HG03060 (cell line): Measurements from ENCODE around the gene TRPV5.

Experiments used
- ATAC-seq: cut with Tn5 transposase; IDR thresholded peaks from one replicate; pipeline ENCODE4 v1.9.1; 2021; ENCODE audit warnings: low read depth, moderate number of reproducible peaks; ENCODE audit not compliant: unreplicated experiment

Gene TRPV5

GRCh38 chr7:142941541-142941940, 8.0 kb upstream of the TRPV5 start:
- no peak for ATAC-seq

GRCh38 chr7:142940966-142941535, 7.5 kb upstream of the TRPV5 start:
- no peak for ATAC-seq

DNA sequence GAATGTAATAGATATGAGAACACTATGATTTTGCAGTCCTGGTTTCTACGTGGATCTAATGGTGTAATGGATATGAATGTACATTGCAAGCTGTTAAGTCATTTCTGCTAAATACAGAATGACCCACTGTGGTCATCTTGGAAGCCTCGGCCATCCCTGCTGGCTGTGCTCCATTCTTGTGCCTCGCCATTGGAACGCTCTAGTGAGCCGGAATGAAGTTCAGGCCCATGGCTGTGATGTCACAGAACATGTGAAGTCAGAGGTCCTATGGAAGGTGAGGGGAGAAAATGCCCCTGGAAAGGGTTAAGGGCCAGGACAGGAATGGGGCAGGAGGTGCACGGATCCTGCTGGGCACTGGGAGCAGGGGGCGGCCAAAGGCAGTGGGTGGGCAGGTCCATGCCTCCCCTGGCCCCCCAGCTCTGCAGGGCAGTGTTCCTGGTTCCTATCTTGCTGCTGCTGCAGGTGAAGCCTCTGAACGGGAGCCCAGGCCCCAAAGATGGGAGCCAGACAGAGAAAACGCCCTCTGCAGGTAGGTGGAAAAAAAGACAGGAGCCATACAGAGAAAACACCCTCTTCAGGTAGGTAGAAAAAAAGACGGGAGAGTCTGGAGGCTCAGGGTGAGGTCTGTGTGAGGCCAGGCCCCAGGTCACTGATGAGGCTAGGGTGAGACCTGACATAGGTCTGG, 5.8 kb upstream of the TRPV5 start, which contains the start of gene LLCFC1:
Gene LLCFC1 (plus strand): TSS at position 259 of the 685 bp plus-strand sequence. CDS start 138 bp downstream, at position 397.
- no peak for ATAC-seq

- ATAC-seq, result no peak
These were observed 5.1 kb upstream of the TRPV5 start for GRCh38 chr7:142938611-142939010.

DNA sequence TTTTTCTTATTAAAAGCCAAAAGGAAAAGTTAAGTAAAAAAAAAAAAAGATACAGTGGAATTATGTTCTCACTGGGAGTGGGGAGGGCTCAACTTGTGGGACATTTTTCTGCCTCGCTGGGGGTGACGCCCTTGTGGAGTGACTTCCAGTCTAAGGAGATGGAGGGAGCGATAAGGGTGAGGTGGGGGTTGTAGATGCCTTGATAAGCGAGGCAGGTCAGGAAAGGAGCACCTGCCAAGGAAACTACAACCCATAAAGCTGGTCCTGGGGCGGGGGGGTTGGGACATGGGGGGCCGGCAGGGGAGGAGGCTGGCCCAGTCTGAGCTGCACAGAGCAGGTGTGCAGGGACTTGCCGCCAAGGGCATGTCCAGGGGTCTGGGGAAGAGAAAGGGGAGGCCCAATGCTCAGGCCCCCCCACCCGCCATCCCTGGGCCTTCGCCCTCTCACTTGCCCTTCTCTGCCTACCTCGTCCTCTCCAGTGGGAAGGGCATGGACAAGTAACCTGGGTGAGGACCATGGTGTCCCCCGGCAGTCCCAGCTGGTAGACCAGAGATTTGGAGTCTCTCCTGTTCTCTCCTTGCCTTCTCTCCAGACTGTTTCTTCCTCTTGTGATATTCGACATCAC, 2.5 kb upstream of the TRPV5 start:
- ATAC-seq, result no peak

DNA sequence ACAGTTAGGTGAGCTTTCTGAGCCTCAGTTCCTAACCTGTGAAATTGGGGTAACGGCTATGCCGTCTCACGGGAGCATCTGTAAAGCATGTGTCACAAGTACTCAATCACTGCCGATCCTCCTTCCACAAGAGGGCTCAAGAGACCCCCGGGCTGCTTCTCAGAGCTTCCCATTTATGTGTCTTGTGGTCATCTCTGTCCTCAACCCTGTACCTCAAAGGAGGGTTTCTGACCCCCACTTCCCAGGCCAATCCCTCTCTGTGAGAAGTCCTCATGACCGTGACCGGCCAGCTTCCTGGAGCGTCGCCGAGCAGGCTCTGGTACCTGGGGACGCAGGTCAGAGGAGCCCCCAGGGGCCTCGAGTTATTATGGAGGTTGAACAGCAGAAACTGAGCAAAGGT, 510 bp upstream of the TRPV5 start:
- ATAC-seq, result no peak

GRCh38 chr7:142933092-142933475, 462 bp downstream of the TRPV5 start:
- no peak for ATAC-seq

DNA sequence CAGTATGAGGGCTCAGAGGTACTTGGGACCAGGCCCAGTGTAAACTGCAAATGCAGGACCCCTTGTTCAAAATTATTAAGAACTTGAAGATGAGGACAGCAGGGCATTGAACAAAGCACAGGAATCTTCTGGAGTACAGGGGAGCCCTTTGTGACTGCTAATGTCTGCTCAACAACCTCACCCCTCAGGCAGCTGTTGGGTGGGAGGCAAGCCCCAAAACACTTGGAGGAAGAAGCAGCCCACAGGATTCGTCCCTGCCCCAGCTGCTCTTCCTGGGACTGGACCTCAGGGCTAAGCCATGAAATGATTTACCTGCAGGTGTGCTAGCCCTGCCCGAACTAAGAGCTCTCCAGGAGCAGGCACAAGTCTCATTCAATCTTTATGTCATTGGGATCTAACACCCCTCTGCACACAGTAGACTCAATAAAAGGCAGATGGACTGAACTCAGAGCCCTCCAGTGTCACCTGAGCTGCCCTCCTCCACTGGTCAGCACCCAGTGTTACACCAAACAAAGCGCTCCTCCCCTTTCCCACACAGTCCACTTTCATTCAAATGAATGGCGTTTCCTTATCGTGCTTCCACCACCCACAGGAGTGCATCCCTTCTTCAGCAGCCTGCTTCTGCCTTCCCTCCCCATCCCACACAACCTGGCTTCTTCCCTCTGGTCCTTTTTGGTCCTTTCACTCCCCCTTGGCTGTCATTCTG, 1.0 kb downstream of the TRPV5 start:
- no peak for ATAC-seq

GRCh38 chr7:142930126-142930730, 3.3 kb downstream of the TRPV5 start:
- ATAC-seq, result no peak

DNA sequence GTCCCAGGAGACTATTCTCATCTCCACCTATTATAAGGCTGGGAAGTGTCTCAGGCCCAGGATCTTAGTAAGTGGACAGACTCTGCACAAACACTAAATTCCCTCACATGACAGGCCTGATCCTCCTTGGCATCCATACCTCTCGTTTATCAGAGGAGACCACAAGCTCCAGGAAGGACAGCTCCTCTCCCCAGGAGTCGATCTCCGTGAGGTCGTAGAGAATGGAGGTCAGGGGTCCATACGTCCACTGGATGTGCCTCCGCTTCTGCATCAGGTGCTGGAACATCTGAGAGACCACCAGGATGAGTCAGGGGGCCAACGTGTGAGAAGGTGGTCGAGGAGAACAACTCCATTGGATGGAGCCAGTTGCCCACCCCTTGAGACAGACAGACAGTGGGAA, 5.6 kb downstream of the TRPV5 start:
- ATAC-seq, result no peak

GRCh38 chr7:142927085-142927745, 6.3 kb downstream of the TRPV5 start:
- no peak for ATAC-seq

DNA sequence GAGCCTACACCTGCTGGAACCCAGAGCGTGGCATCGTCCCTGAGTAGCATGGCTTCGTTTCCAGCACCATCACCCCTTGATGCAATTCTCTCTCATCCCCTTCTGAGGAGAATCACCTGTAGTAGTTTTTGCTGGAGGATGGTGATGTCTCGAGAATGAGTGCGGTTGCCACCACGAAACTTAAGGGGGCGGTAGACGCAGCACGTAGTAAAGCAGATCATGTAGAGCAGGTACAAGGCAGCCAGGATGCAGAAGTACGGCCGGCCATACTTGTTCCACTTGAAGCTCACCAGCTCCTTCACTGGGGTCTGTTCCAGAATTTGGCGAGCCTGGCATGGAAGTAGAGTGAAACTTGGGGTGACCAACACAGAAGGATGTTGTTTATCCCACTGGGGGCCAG, 8.1 kb downstream of the TRPV5 start:
- no peak for ATAC-seq

DNA sequence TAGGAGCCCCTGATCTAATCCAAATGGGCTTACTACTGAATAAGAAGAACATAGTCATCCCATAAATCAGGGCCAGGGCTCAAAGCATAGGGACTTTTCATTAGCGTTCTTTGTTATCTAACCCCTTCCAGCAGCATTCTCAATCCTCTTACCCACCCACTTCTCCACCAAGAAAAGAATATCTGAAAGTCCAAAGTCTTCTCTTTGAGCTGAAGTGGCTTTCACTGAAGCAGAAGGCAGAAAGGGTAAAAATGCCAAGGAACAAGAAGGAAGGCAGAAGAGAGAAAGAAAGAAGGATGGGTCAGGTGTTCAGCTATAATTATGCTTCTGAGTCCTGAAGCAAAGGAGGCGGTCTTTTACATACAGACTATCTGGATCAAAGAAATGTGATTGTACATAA, 10.2 kb downstream of the TRPV5 start:
- ATAC-seq, result no peak

GRCh38 chr7:142919656-142920055, 13.9 kb downstream of the TRPV5 start:
- ATAC-seq, result no peak

GRCh38 chr7:142918901-142919300, 14.6 kb downstream of the TRPV5 start:
- ATAC-seq, result no peak

DNA sequence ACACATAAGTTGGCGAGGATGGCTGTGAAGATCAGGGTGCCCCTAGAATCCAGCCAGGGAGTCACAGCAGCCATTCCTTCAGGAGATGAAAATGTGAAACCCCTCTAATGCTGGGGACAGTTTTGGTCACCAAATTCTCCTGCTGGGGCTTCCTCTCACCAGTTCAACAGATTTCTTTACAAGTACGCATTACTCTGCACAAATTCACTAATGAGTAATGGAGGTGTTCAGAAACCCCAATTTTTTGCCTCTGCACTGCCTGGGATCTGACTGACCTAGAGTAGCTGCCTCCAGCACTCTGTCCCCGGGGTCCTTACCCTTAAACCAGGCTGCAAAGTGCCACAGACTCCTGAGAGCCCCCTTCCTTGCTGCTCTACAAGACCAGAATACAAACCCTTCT, 16.1 kb downstream of the TRPV5 start:
- no peak for ATAC-seq

GRCh38 chr7:142916508-142916907, 17.0 kb downstream of the TRPV5 start:
- no peak for ATAC-seq

GRCh38 chr7:142915315-142915714, 18.2 kb downstream of the TRPV5 start:
- ATAC-seq, result no peak

DNA sequence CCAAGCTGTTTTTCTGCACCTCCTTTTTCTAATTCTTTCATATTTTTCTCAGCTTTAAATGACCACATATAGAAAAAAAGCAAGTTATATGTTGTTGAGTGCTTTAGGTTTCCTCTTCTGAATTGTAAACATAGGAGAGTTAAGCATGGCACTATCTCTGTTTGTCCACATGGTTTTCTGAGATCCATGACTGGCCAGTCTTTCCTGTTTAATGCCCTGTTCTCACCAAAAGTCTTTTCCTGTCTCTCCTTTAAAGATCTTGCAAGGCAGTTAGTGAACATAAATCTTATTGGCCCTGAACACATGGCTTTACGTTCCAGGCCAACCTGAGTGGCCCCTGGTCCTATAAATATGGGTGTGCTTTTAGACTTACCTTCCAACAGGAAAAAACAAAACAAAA, 19.4 kb downstream of the TRPV5 start:
- no peak for ATAC-seq

DNA sequence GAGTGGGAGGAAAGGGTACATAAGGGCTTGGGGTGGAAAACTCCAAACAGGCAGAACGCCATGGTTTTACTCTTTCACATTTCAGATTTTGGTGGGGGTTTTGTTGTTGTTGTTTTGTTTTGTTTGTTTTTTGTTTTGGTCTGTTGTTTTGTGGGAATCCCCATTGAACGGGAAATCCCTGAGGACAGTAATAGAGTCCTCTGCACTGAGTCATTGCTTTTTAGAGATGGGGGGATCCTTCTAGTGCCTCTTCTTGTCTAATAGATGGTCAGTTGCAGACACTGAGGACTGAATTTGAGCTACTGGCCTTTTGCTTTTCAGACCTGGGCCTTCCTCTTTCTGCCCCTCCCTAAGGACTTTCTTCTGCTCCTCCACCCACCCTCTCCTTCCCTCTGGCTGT, 20.0 kb downstream of the TRPV5 start:
- no peak for ATAC-seq

DNA sequence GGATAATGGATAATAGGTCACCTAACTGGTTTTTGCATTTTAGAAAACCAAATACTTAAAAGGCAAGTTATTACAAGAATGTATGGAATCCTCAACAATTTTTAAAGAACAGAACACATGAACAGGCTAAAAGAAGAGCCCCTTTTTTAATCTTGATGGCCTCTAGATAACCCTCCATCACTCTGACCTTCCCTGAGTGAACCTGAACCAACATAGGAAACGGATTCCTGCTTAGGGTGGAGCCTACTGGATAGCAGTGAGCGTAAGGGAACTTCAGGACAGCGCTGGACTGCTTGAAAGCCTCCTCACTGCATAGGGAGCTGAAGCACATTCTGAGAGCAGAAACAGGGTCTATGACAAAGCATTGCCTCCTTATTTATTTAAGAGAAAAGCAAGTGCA, 20.5 kb downstream of the TRPV5 start:
- ATAC-seq, result no peak
